Liver (tissue), 3 donors: ENCODE data around the gene TMEM220.

Experiments
- GABPA ChIP-seq, 2 donors: IDR thresholded peaks in 1 of 2; conservative IDR thresholded peaks in 1 of 2; 2 replicates each; pipeline ENCODE4 v1.6.1; 2016; ENCODE audit warnings: antibody characterized with exemption in 2 of 2, mild to moderate bottlenecking in 1 of 2, moderate library complexity in 1 of 2
- MAX ChIP-seq: IDR thresholded peaks from 2 replicates; pipeline ENCODE4 v1.6.1; 2016; ENCODE audit warnings: antibody characterized with exemption
- NR2F2 ChIP-seq: IDR thresholded peaks from 2 replicates; pipeline ENCODE4 v1.6.1; 2016; ENCODE audit warnings: antibody characterized with exemption
- ZBTB33 ChIP-seq: IDR thresholded peaks from 2 replicates; pipeline ENCODE4 v1.6.1; 2016; ENCODE audit warnings: antibody characterized with exemption
- TF ChIP-seq, protein P1 (sequence below): fragments of 150-350 bp; IDR thresholded peaks from 2 replicates; pipeline ENCODE4 v1.5.1; 2017; ENCODE audit warnings: improper control_type of control experiment, low read depth, low read length; ENCODE audit not compliant: missing input control
- donor health status: healthy.
- donor health status: healthy.

- no peak for TF ChIP-seq GABPA (IDR thresholded peaks at IDR 0.05 in 1 of 2, conservative IDR thresholded peaks at IDR 0.05 in 1 of 2)
- TF ChIP-seq, protein P1, sequence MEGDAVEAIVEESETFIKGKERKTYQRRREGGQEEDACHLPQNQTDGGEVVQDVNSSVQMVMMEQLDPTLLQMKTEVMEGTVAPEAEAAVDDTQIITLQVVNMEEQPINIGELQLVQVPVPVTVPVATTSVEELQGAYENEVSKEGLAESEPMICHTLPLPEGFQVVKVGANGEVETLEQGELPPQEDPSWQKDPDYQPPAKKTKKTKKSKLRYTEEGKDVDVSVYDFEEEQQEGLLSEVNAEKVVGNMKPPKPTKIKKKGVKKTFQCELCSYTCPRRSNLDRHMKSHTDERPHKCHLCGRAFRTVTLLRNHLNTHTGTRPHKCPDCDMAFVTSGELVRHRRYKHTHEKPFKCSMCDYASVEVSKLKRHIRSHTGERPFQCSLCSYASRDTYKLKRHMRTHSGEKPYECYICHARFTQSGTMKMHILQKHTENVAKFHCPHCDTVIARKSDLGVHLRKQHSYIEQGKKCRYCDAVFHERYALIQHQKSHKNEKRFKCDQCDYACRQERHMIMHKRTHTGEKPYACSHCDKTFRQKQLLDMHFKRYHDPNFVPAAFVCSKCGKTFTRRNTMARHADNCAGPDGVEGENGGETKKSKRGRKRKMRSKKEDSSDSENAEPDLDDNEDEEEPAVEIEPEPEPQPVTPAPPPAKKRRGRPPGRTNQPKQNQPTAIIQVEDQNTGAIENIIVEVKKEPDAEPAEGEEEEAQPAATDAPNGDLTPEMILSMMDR = no peak
- TF ChIP-seq ZBTB33 = no peak
- no peak for TF ChIP-seq MAX
- no peak for TF ChIP-seq NR2F2
Measured at GRCh38 chr17:10668775-10669174, 61.0 kb downstream of the TMEM220 start.
